SK-N-MC (cell line): ENCODE data around the gene SLC12A9.

Source experiments
- EZH2 ChIP-seq: fragments of 200-600 bp; sonication (generic); IDR thresholded peaks from one replicate; pipeline ENCODE4 v1.6.1; 2017; ENCODE audit warnings: antibody characterized with exemption
- FOXP2 ChIP-seq: optimal IDR thresholded peaks from 2 replicates; pipeline ENCODE3; 2011; ENCODE audit warnings: mild to moderate bottlenecking, moderate library complexity; ENCODE audit not compliant: insufficient read depth; ENCODE audit errors: extremely low read length, control extremely low read depth
- POLR2AphosphoS5 ChIP-seq: IDR thresholded peaks from 2 replicates; pipeline ENCODE4 v1.6.1; 2012; ENCODE audit warnings: mild to moderate bottlenecking, low read depth, low read length, borderline replicate concordance

GRCh38 chr7:100847360-100847759 lies 5.2 kb upstream of the SLC12A9 start:
- TF ChIP-seq EZH2 (no peak), POLR2AphosphoS5 (no peak), FOXP2 (no peak)
